Measurements from ENCODE around the gene SLC39A12.

The SLC39A12 gene

DNA sequence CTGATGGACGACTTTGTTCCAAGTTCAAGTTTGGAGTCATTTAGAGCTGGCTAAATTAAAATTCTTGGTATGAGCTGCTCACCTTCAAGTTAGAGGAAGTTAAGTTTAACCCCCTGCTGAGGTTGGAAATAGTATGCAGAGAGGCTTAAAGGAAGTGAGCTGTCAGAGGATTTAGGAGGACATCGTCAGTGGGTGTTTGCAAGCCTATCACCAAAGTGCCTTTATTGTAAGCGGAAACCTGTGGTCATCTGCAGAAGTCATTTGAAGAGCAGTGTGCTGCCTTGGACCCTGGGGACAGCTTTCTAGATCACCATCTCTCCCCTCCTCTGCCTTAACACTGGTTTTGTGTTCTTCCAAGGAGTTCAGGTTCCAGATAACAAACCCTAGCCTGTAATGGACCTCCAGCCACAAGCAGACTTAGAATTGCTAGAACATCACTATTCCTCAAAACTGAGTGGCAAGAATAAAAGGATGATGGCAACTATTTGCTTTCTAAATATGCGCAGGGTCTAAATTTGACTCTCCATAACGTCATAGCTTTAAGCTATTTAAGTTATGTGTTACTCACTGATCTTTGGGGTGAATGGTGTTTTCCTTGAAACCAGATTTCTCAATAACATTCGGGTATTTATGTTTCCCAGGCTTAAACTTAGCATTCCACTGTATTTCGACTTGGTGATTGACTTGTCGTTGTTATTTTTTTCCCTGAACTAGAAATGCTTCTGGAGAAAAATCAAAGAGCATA is 93.4 kb downstream of the SLC39A12 start:
- H3K36me3 ChIP-seq (replicated peaks) = no peaks in the 10 kb centered on the region
- no peaks in the 10 kb centered on the region for H3K4me1 ChIP-seq
- no peaks in the 10 kb centered on the region for H3K27me3 ChIP-seq (ENCODE audit: low read depth)
- in situ Hi-C loops (cut with MboI; ENCODE audit: low sequenced_read_pairs) = no loop called here
- no peak overlapping the region for H3K4me3 ChIP-seq
- no peak for DNase-seq (ENCODE audit: low spot score in 2 of 2)
- H3K9me3 ChIP-seq = no peaks in the 10 kb centered on the region

DNA sequence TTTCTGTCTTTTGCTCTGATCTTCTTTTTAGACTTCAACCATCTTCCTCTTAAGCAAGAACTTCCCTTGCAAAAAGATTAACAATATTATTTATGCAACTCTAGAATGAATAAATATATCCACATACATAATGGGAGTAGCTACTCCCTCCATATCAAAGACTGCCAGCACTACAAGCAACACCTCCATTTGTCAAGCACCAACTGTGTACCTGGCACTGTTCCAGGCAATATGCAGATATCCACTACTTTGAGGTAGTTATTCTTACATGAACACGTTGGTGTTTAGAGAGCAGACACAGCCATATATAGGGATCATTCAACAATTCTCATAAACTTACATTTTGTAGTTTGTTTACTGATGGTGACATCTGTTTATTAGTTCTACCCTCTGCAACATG is 104.9 kb downstream of the SLC39A12 start:
- no peak for DNase-seq (ENCODE audit: low spot score in 2 of 2)
- Histone ChIP-seq H3K36me3 (replicated peaks) (no peaks in the 10 kb centered on the region), H3K27me3 (ENCODE audit: low read depth) (no peaks in the 10 kb centered on the region), H3K4me3 (no peak overlapping the region), H3K4me1 (peaks cover 5% of the 10 kb centered on the region; the same call in 1 of the 2 replicates), H3K9me3 (no peaks in the 10 kb centered on the region)
- in situ Hi-C loops (cut with MboI; ENCODE audit: low sequenced_read_pairs) = no loop called here

DNA sequence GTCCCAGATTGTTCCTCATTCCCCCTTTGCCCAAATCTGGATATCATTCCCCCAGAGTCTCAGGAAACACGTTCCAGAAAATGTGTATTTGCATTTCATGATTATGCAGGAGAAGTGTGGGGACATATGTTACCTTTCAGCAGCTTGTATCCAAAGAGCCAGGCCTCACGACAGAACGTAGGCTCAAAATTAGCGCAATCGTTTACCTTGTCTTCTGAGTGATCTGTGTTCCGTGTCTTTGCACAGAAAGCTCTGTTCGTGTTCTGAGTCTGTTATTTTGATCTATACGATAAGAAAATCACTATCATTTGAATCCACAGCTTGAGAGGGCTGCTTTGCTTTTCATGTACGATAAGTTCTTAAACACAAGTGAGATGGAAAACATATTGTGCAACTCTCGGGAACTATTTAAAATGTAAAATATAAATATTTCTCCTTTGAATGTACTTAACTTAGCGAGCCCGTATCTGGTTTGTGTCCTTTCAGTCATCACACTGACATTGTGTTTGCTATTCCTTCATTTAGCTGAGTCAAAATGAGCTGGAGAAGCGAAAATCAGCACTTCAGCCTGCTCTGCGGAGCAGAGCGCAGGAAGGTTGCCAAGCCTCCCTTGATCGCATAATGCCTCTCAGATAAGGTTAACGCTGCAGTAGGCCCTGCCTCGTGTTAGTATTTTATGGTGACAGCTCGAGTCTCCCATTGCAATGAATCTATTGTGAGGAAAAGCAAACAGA is 108.3 kb downstream of the SLC39A12 start:
- peaks cover 2% of the 10 kb centered on the region; the same call in 1 of the 2 replicates for H3K9me3 ChIP-seq
- no peaks in the 10 kb centered on the region for H3K4me1 ChIP-seq
- no peaks in the 10 kb centered on the region for H3K36me3 ChIP-seq (replicated peaks)
- in situ Hi-C loops (cut with MboI; ENCODE audit: low sequenced_read_pairs) = no loop called here
- H3K4me3 ChIP-seq = no peak overlapping the region
- no peak for DNase-seq (ENCODE audit: low spot score in 2 of 2)
- H3K27me3 ChIP-seq (ENCODE audit: low read depth) = no peaks in the 10 kb centered on the region

DNA sequence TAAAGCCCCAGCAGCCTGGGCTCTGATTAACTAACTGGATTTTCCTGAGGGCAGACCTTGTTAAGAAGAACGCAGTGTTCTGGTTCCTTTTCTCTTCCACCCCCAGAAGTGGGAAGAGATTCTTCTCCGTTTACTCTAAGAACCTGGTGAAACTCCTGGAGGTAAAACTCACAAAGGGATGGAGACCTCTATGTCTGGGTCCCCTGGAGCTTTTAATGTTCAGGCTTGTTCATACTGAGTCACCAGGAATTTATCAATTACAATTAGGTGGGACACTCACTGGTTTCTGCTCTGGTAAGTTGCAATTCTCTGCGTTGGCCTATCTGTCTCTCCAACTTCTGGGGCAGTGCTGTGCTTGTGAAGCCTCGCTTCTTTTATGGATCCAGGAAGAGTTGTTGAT is 115.2 kb downstream of the SLC39A12 start:
- H3K4me1 ChIP-seq = no peaks in the 10 kb centered on the region
- in situ Hi-C loops (cut with MboI; ENCODE audit: low sequenced_read_pairs) = no loop called here
- no peaks in the 10 kb centered on the region for H3K36me3 ChIP-seq (replicated peaks)
- no peak overlapping the region for H3K4me3 ChIP-seq
- peaks cover 2% of the 10 kb centered on the region; the same call in 1 of the 2 replicates for H3K9me3 ChIP-seq
- no peak for DNase-seq (ENCODE audit: low spot score in 2 of 2)
- H3K27me3 ChIP-seq (ENCODE audit: low read depth) = no peaks in the 10 kb centered on the region; the same call in 1 of the 2 replicates

DNA sequence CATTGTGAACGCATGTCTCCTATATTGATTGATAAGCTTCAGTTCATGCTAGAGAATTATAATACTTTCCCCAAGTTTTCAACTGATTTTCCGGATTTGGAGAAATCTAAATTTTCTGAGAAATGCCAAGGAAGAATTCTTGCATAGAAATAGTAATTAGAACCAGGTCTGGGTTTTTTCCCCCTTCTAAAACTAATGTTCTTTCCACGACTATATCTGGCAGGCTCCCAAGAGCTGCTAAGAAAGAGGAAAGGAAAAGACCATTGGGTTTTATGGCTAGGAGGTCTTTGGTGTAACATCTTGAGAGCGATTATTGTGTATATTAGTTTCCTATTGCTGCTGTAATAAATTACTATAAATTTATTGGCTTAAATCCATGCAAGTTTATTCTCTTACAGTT is 116.7 kb downstream of the SLC39A12 start:
- in situ Hi-C loops (cut with MboI; ENCODE audit: low sequenced_read_pairs) = no loop called here
- Histone ChIP-seq H3K36me3 (replicated peaks) (no peaks in the 10 kb centered on the region), H3K27me3 (ENCODE audit: low read depth) (no peaks in the 10 kb centered on the region; the same call in 1 of the 2 replicates), H3K9me3 (peaks cover 2% of the 10 kb centered on the region; the same call in 1 of the 2 replicates), H3K4me1 (no peaks in the 10 kb centered on the region), H3K4me3 (no peak overlapping the region)
- no peak for DNase-seq (ENCODE audit: low spot score in 2 of 2)

DNA sequence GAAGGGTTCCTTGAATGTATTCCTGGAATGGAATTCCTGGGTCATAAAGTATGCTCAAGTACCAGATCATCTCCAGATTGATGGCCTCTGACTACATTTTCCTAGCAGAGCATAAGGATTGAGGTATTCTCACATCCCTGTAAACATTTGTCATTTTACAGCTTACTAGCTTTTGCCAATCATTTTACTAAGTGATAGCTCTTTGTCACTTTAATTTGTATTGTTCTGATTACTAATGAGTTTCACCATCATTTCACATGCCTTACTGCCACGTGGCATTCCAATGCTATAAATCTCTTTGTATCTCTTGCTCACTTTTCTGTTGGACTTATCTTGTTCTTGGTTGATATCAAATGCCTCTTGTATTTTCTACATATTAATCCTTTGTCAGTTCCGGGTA is 119.9 kb downstream of the SLC39A12 start:
- in situ Hi-C loops (cut with MboI; ENCODE audit: low sequenced_read_pairs) = no loop called here
- Histone ChIP-seq H3K4me3 (no peak overlapping the region), H3K36me3 (replicated peaks) (no peaks in the 10 kb centered on the region), H3K4me1 (no peaks in the 10 kb centered on the region), H3K9me3 (no peaks in the 10 kb centered on the region), H3K27me3 (ENCODE audit: low read depth) (no peaks in the 10 kb centered on the region; the same call in 1 of the 2 replicates)
- DNase-seq (ENCODE audit: low spot score in 2 of 2) = no peak

DNA sequence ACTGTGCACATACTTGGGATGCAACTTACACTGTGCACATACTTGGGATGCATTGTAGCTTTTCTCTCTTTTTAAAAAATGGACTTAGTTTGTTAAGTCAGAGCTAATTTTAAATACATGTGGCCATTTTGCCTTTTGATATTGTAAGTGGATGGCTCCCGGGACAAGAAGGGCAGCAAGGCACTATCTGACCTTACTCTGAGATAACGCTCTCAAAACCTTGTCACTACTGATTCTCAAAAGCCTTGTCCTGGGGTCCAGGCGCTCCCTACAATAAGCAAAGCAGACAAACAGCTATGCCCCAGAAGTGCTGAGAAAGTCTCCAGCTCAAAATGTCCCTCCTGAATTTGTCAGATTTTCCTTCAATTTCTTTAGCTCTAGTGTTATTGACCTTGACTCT is 121.6 kb downstream of the SLC39A12 start:
- in situ Hi-C loops (cut with MboI; ENCODE audit: low sequenced_read_pairs) = no loop called here
- Histone ChIP-seq H3K36me3 (replicated peaks) (no peaks in the 10 kb centered on the region), H3K4me1 (no peaks in the 10 kb centered on the region), H3K9me3 (no peaks in the 10 kb centered on the region), H3K27me3 (ENCODE audit: low read depth) (no peaks in the 10 kb centered on the region; the same call in 1 of the 2 replicates), H3K4me3 (no peak overlapping the region)
- no peak for DNase-seq (ENCODE audit: low spot score in 2 of 2)

DNA sequence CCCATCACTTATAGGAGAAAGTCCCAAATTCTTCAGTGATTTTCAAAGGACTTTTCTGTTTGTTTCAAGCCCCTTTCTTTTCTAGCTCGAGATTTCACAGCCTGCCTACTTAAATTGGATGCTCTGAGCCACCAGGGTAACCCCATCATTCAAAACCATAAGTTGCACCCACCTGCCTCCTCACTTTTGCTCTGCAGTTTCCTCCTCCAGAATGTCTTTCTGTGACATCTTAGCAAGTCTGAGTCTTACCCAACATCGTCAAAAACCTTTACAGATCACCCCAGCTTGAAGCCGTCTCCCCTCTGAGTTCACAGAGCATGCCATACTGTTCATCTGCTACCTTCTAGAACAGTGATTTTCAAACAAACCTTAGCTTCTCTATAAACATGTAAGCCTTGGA is 124.2 kb downstream of the SLC39A12 start:
- Histone ChIP-seq H3K27me3 (ENCODE audit: low read depth) (no peaks in the 10 kb centered on the region), H3K4me1 (no peaks in the 10 kb centered on the region), H3K9me3 (no peaks in the 10 kb centered on the region), H3K4me3 (no peak overlapping the region), H3K36me3 (replicated peaks) (no peaks in the 10 kb centered on the region)
- in situ Hi-C loops (cut with MboI; ENCODE audit: low sequenced_read_pairs) = no loop called here
- no peak for DNase-seq (ENCODE audit: low spot score in 2 of 2)

DNA sequence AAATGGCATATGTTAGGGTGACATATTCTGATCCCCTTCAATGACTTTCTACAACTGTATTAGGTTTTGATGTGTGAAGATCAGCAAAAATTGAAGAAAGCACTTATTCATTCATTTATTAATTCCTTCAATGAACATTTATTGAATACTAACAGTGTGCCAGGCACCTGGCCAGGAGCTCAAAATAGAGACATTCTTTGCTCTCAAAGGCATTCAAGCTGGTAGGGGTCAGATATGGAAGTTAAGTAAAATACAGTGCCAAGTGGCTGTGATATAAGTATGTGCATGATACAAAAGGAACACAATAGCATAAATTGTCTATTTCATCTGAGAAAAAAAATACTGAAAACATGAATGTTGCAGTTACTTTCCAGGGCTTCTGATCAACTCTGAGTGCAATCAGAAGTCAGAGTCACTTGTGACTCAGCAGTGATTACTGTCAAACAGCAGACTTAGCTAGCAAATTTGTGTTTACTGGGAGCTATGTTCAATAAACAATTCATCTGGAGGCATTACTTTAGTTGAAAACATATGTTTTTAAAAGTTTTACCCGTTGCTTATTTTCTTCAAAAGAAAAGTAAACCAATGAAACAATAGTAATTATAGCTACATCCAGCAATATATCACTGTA is 128.1 kb downstream of the SLC39A12 start:
- no peak for DNase-seq (ENCODE audit: low spot score in 2 of 2)
- Histone ChIP-seq H3K4me1 (no peaks in the 10 kb centered on the region), H3K9me3 (no peaks in the 10 kb centered on the region), H3K36me3 (replicated peaks) (no peaks in the 10 kb centered on the region), H3K4me3 (no peak overlapping the region), H3K27me3 (ENCODE audit: low read depth) (no peaks in the 10 kb centered on the region)
- in situ Hi-C loops (cut with MboI; ENCODE audit: low sequenced_read_pairs) = no loop called here

DNA sequence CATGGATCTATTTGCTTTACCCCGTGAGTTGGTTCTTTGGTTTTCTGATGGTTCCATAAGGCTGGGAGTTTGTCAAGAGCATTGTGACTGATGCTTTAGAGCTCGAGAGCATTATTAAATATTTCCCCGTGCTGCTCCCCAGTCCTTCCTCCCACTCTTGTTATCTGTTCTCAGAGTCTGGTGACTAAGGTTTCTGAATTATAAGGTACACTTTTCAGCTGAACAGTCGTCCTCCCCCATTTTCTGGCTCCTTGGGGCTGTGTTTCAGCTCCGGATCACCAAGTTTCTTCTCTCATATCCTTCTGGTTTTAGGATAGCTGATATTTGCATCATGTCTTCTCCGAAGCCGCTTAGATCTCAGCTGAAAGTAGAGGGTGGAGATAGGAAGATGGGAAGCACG is 130.7 kb downstream of the SLC39A12 start:
- H3K36me3 ChIP-seq (replicated peaks) = no peaks in the 10 kb centered on the region
- H3K9me3 ChIP-seq = no peaks in the 10 kb centered on the region
- H3K4me3 ChIP-seq = no peak overlapping the region
- H3K4me1 ChIP-seq = no peaks in the 10 kb centered on the region
- no peaks in the 10 kb centered on the region for H3K27me3 ChIP-seq (ENCODE audit: low read depth)
- in situ Hi-C loops (cut with MboI; ENCODE audit: low sequenced_read_pairs) = no loop called here
- DNase-seq (ENCODE audit: low spot score in 2 of 2) = no peak

DNA sequence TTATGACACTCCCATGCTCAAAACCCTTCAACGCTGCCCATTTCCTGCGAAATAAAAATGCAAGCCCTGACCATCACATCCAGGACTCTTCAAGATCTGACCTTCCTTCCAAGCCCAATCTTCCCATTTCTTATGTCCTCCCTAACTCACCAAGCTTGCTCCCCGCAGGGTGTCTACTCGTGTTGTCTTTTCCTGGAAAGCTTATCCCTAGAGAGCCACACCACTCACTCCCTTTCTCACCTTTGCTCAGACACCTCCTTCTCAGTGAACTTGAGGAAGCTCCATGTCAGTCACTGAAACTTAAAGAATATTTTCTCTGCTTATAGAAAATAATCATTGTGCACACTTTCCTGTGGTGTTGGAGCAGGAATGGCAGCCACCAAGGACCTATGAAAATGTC is 134.1 kb downstream of the SLC39A12 start:
- H3K36me3 ChIP-seq (replicated peaks) = no peaks in the 10 kb centered on the region
- in situ Hi-C loops (cut with MboI; ENCODE audit: low sequenced_read_pairs) = no loop called here
- no peaks in the 10 kb centered on the region for H3K4me1 ChIP-seq
- H3K9me3 ChIP-seq = no peaks in the 10 kb centered on the region
- H3K27me3 ChIP-seq (ENCODE audit: low read depth) = no peaks in the 10 kb centered on the region
- no peak for DNase-seq (ENCODE audit: low spot score in 2 of 2)
- H3K4me3 ChIP-seq = no peak overlapping the region

DNA sequence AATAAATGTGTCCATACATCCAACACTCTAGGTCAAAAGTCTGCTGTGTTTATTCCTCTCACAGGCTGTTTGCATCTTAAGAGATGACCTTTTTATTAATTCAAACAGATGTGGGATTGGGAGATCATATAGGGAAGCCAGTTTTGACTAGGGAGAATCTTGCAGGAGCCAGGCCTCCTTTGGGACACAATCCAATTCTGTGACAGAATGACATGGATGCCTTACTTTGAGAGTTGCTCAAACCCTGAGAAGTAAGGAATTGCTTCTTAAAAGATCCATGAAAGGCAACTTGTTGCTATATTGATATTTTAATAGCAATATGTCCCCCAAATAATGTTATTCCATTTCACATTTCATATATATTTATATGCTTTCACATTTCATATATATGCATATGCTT is 135.0 kb downstream of the SLC39A12 start:
- no peaks in the 10 kb centered on the region for H3K36me3 ChIP-seq (replicated peaks)
- DNase-seq (ENCODE audit: low spot score in 2 of 2) = no peak
- in situ Hi-C loops (cut with MboI; ENCODE audit: low sequenced_read_pairs) = no loop called here
- no peak overlapping the region for H3K4me3 ChIP-seq
- no peaks in the 10 kb centered on the region for H3K4me1 ChIP-seq
- H3K9me3 ChIP-seq = no peaks in the 10 kb centered on the region
- no peaks in the 10 kb centered on the region for H3K27me3 ChIP-seq (ENCODE audit: low read depth)

DNA sequence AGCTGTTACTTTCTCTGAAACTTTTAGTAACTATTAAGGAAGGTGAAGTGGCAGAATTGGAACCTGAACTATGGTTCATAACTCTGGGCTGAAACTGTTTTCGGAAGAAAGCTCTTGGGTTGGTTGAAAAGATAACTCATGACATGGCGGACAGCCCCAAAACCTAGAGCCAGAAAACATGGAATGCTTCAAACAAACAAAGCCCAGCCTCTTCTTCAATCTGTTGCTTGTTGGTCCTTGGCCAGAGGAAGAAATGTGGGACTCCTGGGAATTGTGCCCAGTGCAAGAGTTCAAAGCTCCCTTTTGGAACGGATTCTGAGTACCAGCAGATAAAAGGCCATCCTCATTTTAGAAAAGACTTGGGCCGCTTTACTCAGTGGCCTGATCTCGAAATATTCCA is 135.6 kb downstream of the SLC39A12 start:
- no peaks in the 10 kb centered on the region for H3K27me3 ChIP-seq (ENCODE audit: low read depth)
- in situ Hi-C loops (cut with MboI; ENCODE audit: low sequenced_read_pairs) = no loop called here

More for the DNA sequence above, 135.6 kb downstream of the SLC39A12 start:
- no peaks in the 10 kb centered on the region for H3K9me3 ChIP-seq
- H3K36me3 ChIP-seq (replicated peaks) = no peaks in the 10 kb centered on the region
- no peak for DNase-seq (ENCODE audit: low spot score in 2 of 2)
- H3K4me1 ChIP-seq = no peaks in the 10 kb centered on the region
- no peak overlapping the region for H3K4me3 ChIP-seq

Measured in HAP-1 (cell line).